Immature natural killer cell (primary cell): ENCODE measurements around the gene RTN4RL1. TPM values are rescaled to one million over a fixed set of nuclear protein-coding genes. Genes with fewer than 3 reads are reported as not detected.
"Not testable (repeated sequence)": the region's sequence is repeated elsewhere in the genome, so short reads cannot be mapped to it uniquely, and the experiment has no call there.

ENCODE experiments used
- DNase-seq, 3 donors: peaks; one replicate each; pipeline ENCODE4 v3.0.0; 2022; ENCODE audit warnings: mixed read lengths in 1 of 3
- H3K27ac Mint-ChIP-seq, 6 donors: one replicate each; pipeline ENCODE4 v1.8.0; 2020; ENCODE audit warnings: mixed read lengths in 6 of 6, mild to moderate bottlenecking in 5 of 6, inconsistent platforms in 4 of 6, moderate library complexity in 3 of 6
- H3K27me3 Mint-ChIP-seq, 3 donors: one replicate each; pipeline ENCODE4 v1.8.0; 2020 to 2021; ENCODE audit warnings: low read depth in 3 of 3, mild to moderate bottlenecking in 3 of 3, mixed read lengths in 3 of 3, moderate library complexity in 3 of 3, inconsistent platforms in 1 of 3
- H3K36me3 Mint-ChIP-seq, 3 donors: one replicate each; pipeline ENCODE4 v1.8.0; 2020; ENCODE audit warnings: mixed read lengths in 3 of 3, inconsistent platforms in 2 of 3, mild to moderate bottlenecking in 2 of 3
- H3K4me1 Mint-ChIP-seq, 2 donors: one replicate each; pipeline ENCODE4 v1.8.0; 2020; ENCODE audit warnings: inconsistent platforms in 2 of 2, mild to moderate bottlenecking in 2 of 2, mixed read lengths in 2 of 2, moderate library complexity in 1 of 2
- H3K4me3 Mint-ChIP-seq, 5 donors: one replicate each; pipeline ENCODE4 v1.8.0; 2020; ENCODE audit warnings: mild to moderate bottlenecking in 5 of 5, mixed read lengths in 5 of 5, inconsistent platforms in 3 of 5, moderate library complexity in 3 of 5
- H3K9me3 Mint-ChIP-seq, 6 donors: one replicate each; pipeline ENCODE4 v1.8.0; 2020; ENCODE audit warnings: mild to moderate bottlenecking in 6 of 6, mixed read lengths in 6 of 6, inconsistent platforms in 4 of 6, moderate library complexity in 3 of 6
- polyA plus RNA-seq, 3 donors: library from polyadenylated mRNA; unstranded; fragments of 300-500 nt; fragmentation: Illumina TruSeq; gene quantifications; one replicate each; pipeline ENCODE4 v1.2.3, GENCODE V29; 2021

Gene RTN4RL1
- polyA plus RNA-seq, 3 donors from 2014 or later = 0.37 TPM; not detected in 2

DNA sequence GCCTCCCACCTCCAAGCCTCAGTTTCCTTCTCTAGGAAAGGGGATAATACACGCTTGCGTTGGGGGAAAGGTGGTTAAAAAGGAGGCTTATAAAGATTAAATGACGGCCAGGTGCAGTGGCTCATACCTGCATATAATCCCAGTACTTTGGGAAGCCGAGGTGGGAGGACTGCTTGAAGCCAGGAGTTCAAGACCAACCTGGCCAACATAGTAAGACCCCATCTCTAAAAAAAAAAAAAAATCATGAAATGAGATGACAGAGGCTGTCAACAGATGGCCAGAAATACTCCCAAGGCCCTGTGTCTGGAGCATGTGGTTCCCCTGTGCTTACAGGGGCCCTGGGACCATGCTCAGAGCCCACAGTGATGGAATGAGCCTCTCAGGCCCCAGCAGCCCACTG, 30.4 kb downstream of the RTN4RL1 start:
- Mint-ChIP-seq H3K27ac (no peak overlapping the region), H3K4me3 (no peak overlapping the region)

DNA sequence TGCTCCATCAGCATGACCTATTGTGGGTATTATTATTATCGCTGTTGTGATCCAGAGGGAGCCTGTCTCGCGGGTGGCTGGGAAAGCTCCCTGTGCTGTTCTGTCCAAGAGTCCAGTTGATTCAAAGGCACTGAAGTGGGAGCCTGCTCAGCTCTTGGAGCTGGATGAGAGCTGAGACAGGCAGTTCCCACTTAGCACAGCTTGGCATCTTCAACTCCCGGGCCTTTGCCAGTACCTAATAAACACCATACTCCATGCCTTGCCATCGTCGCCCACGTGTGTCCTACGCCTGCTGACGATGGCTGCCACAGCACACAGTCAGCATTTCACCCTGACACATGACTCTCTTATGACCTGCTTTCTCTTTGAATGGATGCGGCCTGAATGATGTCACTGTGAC, 32.6 kb downstream of the RTN4RL1 start:
- Mint-ChIP-seq H3K4me1 (peaks cover 0 to 2% of the 10 kb centered on the region in 2 donors), H3K9me3 (peaks cover 0 to 2% (median 0%) of the 10 kb centered on the region in 6 donors), H3K27ac (no peak overlapping the region), H3K4me3 (no peak overlapping the region), H3K36me3 (peaks cover 0 to 5% (median 0%) of the 10 kb centered on the region in 3 donors), H3K27me3 (peaks cover 5 to 9% (median 6%) of the 10 kb centered on the region in 3 donors)
- DNase-seq = no peak

More for the DNA sequence above, 30.4 kb downstream of the RTN4RL1 start:
- Mint-ChIP-seq H3K4me1 (peaks cover 0 to 7% of the 10 kb centered on the region in 2 donors), H3K9me3 (peaks cover 0 to 5% (median 0%) of the 10 kb centered on the region in 6 donors), H3K27me3 (peaks cover 6 to 17% (median 8%) of the 10 kb centered on the region in 3 donors), H3K36me3 (peaks cover 0 to 5% (median 0%) of the 10 kb centered on the region in 3 donors)
- no peak for DNase-seq

DNA sequence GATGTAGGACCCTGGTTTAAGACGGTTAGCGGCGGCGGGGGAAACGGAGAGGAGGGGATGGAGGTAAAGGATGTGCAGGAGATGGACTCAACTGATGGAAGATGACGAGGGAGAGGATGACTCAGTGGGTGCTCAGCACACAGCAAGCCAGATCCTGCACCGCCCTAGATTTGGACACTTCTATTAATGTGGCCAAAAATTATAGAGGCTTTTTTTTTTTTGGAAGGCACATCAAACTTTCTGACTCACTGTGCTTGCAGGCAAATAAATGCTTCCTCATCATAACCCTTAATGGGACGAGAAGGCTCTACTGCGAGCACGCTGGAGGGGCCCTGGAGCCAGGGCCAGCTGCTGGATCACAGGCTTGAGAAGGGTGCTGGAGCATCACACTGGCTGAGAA, 36.0 kb downstream of the RTN4RL1 start:
- H3K36me3 Mint-ChIP-seq = no peaks in the 10 kb centered on the region
- H3K9me3 Mint-ChIP-seq = peaks cover 0 to 2% (median 0%) of the 10 kb centered on the region in 6 donors
- peaks cover 8 to 10% (median 8%) of the 10 kb centered on the region in 3 donors for H3K27me3 Mint-ChIP-seq
- DNase-seq = no peak
- H3K27ac Mint-ChIP-seq = no peak overlapping the region
- H3K4me1 Mint-ChIP-seq = no peaks in the 10 kb centered on the region
- H3K4me3 Mint-ChIP-seq = no peak overlapping the region

DNA sequence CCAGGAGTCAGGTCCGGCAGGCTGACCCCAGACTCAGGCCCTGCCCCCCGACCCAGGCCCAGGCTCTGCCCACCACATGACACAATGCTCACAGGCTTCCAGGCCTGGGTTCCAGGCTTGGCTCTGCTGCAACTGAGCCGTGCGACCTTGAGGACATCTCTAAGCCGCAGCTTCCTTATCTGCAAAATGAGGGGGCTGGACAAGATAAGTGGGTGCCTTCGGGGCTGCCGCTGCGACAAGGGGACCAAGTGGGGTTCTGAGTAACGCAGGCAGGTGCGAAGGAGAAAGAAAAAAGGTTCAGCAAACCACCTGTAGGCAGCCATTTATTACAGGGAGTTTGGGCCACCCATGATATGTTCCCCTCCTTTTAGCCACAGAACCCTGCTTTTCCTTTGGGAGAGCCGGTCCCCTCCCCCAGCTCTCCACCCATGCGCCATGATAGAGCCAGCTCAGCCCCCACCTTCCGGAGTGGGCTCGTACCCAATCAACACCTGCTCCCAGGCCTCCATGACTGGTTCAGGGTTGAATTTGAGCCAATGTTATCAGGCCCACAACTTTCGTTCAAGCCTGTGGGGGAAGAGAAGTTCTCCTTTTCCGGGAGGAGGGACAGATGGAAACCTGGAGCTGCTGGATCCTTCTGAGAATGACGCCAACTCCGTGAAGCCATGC, 38.2 kb downstream of the RTN4RL1 start:
- Mint-ChIP-seq H3K9me3 (peaks cover 0 to 2% (median 0%) of the 10 kb centered on the region in 6 donors), H3K27ac (no peak overlapping the region), H3K27me3 (peaks cover 8 to 9% (median 8%) of the 10 kb centered on the region in 3 donors), H3K4me3 (no peak overlapping the region), H3K4me1 (no peaks in the 10 kb centered on the region), H3K36me3 (no peaks in the 10 kb centered on the region)
- no peak for DNase-seq

DNA sequence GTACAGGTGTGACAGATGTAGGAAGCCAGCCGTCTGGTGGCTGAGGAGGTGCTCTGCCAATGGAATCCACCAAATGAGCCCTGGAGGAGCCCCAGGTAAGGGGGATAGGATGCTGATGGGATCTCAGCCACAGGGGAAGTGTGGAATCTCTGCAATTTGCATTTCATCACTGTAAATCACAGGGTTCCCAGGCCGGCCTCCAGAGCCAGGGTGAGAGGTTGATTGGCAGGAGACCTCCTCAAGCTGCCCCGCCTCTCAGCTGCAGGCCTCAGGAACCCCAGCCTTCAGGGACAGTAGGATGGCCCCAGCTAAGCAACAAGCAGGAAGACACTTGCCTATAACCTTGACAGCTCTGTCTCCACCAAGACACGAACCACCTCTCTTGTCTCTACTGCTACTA, 39.4 kb downstream of the RTN4RL1 start:
- Mint-ChIP-seq H3K4me3 (no peak overlapping the region), H3K4me1 (no peaks in the 10 kb centered on the region), H3K27me3 (peaks cover 7 to 8% (median 8%) of the 10 kb centered on the region in 3 donors), H3K9me3 (no peaks in the 10 kb centered on the region), H3K36me3 (no peaks in the 10 kb centered on the region), H3K27ac (no peak overlapping the region)
- DNase-seq = no peak

DNA sequence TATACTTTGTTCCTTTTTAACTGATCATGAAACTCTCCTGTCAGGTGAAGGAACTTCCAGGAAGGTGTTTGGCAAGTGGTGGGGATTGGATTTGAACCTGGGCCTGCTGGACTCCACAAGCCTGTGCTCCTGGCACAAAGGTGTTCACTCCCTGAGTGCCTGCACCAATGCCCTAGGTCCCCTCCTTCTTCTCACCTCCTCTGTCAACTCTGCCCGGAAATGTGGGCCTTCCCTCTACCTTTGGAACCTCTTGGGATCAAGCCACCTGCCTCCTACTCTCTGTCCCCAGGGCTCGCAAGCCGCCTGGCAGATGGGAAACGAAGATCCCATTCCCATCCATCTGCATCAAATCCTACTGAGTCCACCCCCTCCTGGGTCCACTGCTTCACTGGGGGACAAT, 40.0 kb downstream of the RTN4RL1 start:
- H3K4me3 Mint-ChIP-seq = no peak overlapping the region
- DNase-seq = no peak
- no peaks in the 10 kb centered on the region for H3K36me3 Mint-ChIP-seq
- H3K9me3 Mint-ChIP-seq = no peaks in the 10 kb centered on the region
- H3K27ac Mint-ChIP-seq = no peak overlapping the region
- H3K4me1 Mint-ChIP-seq = no peaks in the 10 kb centered on the region
- peaks cover 7 to 8% (median 8%) of the 10 kb centered on the region in 3 donors for H3K27me3 Mint-ChIP-seq

DNA sequence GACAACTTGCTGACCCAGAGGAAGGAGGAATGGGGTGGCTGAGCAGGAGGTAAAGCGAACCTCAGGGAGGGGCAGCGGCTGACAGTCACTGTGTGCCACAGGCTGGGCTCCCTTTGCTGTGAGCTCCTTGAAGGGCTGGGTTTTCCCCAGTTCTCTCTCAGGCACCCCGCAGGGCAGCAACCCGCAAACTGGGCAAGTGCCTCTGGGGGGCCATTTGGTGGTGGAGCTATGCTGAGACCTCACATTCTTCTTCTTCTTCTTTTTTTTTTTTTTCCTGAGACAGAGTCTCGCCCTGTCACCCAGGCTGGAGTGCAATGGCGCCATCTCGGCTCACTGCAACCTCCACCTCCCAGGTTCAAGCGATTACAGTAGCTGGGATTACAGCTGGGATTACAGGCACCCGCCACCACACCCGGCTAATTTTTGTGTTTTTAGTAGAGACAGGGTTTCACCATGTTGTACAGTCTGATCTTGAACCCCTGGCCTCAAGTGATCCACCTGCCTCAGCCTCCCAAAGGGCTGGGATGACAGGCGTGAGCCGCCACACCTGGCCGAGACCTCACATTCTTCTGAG, 42.3 kb downstream of the RTN4RL1 start:
- not testable (repeated sequence) for H3K27ac Mint-ChIP-seq, DNase-seq, H3K36me3 Mint-ChIP-seq, H3K4me3 Mint-ChIP-seq, H3K9me3 Mint-ChIP-seq, H3K4me1 Mint-ChIP-seq
- peaks cover 6 to 12% (median 6%) of the 10 kb centered on the region in 3 donors for H3K27me3 Mint-ChIP-seq

DNA sequence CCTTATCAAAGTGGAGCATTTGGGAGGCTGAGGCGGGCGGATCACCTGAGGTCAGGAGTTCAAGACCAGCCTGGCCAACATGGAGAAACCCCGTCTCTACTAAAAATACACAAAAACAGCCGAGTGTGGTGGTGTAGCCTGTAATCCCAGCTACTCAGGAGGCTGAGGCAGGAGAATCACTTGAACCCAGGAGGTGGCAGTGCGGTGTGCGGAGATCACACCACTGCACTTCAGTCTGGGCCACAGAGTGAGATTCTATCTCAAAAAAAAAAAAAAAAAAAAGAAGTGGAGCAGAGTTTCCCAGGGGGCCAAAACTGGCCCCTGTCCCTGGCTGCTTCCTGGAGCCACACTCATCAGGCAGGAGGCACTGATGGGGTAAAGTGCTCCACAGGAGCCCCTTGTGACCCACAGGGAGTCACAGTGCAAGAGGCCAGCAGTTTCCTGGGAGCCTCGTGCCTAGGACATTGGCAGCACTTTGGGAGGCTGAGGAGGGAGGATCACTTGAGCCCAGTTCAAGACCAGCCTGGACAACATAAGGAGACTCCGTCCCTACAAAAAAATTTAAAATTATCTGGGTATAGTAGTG, 44.4 kb downstream of the RTN4RL1 start:
- no peaks in the 10 kb centered on the region for H3K9me3 Mint-ChIP-seq
- no peaks in the 10 kb centered on the region for H3K36me3 Mint-ChIP-seq
- no peak overlapping the region for H3K4me3 Mint-ChIP-seq
- DNase-seq = no peak
- no peaks in the 10 kb centered on the region for H3K4me1 Mint-ChIP-seq
- H3K27me3 Mint-ChIP-seq = peaks cover 8 to 14% (median 11%) of the 10 kb centered on the region in 3 donors
- no peak overlapping the region for H3K27ac Mint-ChIP-seq

DNA sequence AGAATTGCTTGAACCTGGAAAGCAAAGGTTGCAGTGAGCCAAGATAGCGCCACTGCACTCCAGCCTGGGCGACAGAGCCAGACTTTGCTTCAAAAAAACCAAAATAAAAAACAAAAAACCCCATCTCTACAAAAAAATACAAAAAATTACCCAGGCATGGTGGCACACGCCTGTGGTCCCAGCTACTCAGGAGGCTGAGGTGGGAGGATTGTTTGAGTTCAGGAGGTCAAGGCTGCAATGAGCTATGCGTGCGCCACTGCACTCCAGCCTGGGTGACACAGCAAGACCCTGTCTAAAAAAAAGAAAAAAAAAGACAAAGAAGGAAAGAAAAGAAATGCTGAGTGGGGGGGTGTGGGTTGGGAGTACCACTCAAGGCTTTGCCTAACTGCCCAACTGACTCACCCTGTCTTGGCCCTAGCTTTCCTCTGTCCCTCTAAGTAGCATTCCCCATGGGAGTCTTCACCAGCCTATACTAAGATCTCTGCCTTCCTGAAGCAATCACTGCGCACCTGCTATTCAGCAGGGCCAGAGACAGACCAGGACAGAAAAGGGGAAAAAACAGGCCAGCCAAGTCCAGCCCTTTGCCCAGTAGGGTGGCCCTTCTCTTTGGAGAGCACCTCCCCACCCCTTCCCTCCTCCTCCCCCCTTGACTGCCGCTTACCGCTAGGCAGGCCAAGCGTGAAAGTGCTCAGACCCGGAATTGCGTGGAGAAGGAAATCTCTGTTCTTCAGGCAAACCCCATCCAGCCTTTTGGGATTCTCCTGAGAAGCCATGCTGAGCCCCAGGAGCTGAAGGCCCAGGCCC, 45.8 kb downstream of the RTN4RL1 start:
- Mint-ChIP-seq H3K4me3 (no peak overlapping the region), H3K4me1 (no peaks in the 10 kb centered on the region), H3K27ac (no peak overlapping the region)

DNA sequence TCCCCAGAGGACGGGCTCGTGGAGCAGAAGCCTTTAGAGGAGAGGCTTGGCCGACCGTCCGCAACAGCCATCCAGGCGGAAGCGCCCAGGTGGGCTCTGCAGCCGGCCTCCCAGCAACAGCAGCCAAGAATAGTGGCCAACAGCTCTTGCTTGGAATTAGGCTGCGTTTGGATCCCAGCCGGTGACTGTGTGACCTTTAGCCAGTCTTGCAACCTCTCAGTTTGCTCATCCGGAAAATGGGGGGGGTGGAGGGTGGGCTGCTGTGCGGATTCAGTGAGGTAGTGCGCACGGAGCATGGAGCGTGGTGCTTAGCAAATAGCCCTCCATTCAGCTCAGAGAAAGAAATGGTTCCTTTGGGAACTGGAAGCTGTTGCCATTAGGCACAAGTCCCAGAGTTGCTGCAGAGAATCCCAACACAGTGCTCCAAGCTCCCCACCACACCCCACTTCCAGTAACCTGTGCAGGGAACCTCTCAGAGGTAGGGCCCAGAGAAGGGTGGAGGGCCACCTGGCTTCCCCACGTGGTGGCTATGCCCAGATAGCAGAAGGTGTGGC, 46.7 kb downstream of the RTN4RL1 start:
- Mint-ChIP-seq H3K27me3 (peaks cover 6 to 17% (median 13%) of the 10 kb centered on the region in 3 donors), H3K27ac (no peak overlapping the region), H3K4me3 (no peak overlapping the region), H3K9me3 (no peaks in the 10 kb centered on the region), H3K4me1 (no peaks in the 10 kb centered on the region), H3K36me3 (no peaks in the 10 kb centered on the region)
- DNase-seq = no peak

More for the DNA sequence above, 45.8 kb downstream of the RTN4RL1 start:
- H3K9me3 Mint-ChIP-seq = no peaks in the 10 kb centered on the region
- peaks cover 6 to 15% (median 14%) of the 10 kb centered on the region in 3 donors for H3K27me3 Mint-ChIP-seq
- no peak for DNase-seq
- no peaks in the 10 kb centered on the region for H3K36me3 Mint-ChIP-seq

DNA sequence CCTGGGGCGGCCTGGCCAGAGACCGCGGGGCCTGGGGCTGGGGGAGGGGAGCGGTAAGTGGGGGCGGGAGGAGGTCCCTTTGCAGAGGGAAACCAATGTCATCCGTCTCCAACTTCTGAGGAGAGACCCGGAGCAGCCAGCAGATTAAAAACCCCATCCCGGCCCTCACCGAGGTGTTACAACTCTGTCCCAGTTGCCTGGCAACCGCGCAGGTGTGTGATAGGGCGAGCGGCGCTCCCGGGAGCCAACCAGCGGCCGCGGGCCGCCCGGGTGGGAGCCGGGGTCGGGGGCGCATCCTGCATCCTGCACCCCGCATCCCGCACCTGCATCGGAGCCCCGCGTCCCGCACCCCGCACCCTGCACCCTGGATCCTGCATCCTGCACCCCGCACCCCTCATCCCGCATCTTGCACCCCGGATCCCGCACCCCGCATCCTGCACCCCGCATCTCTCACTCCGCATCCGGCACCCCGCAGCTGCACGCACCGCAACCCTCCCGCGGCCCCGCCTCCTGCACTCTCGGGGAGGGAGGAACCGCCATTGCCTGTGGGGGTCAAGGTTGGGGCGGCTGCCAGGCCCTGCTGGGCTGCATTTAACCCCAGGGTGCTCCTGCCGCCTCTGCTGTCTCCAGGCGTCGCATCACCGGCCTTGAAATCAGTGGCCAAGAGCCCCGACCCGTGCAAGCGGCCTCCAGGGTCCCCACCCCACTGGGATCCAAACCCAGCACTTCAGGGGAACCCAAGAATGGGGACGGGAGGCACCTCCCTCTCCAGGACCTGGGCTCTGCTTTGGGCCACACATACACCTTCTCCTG, 47.3 kb downstream of the RTN4RL1 start:
- H3K27ac Mint-ChIP-seq = no peak overlapping the region
- H3K36me3 Mint-ChIP-seq = no peaks in the 10 kb centered on the region
- no peaks in the 10 kb centered on the region for H3K9me3 Mint-ChIP-seq
- peaks cover 6 to 18% (median 13%) of the 10 kb centered on the region in 3 donors for H3K27me3 Mint-ChIP-seq
- H3K4me3 Mint-ChIP-seq = no peak overlapping the region
- no peaks in the 10 kb centered on the region for H3K4me1 Mint-ChIP-seq
- no peak for DNase-seq

DNA sequence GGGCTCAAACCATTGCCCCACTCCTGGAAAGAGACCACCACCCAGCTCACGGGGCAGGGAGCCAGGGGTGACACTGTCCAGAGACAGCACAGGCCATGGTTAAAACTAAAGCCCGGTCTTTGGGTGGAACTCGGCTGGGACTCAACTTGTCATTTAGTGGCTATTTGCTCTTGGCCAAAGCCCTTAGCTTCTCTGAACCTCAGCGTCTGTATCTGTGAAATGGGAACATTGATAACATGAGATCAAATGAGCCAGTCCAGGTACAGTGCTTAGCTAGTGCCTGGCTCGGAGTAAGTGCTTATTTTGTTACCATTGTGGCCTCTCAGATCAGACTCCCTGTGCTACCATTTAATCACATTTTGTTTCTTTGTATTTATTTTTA, 48.5 kb downstream of the RTN4RL1 start:
- Mint-ChIP-seq H3K4me1 (no peaks in the 10 kb centered on the region), H3K36me3 (no peaks in the 10 kb centered on the region), H3K4me3 (no peak overlapping the region), H3K9me3 (no peaks in the 10 kb centered on the region), H3K27ac (no peak overlapping the region), H3K27me3 (peaks cover 6 to 16% (median 14%) of the 10 kb centered on the region in 3 donors)
- no peak for DNase-seq
